HCT116 (cell line): ENCODE data around the gene WIZ. TPM values are rescaled to one million over a fixed set of nuclear protein-coding genes. Genes with fewer than 3 reads are reported as not detected.

Source experiments
- ATAC-seq: fragments of 200-7000 bp; cut with Tn5 transposase; 2 replicates; pipeline ENCODE4 v1.9.1; 2020; ENCODE audit warnings: mild to moderate bottlenecking, moderate library complexity
- BruUV-seq: library from RNA; stranded (reverse); fragments of 400-500 nt; replicated peaks from 2 replicates; lab custom pipeline; 2021; lab: Mats Ljungman, UMichigan
- CTCF ChIA-PET: fragments of 300-600 bp; sonication (Branson Sonifier 250); formaldehyde crosslinking; loops from one replicate; lab custom pipeline; 2021; ENCODE audit warnings: antibody characterized with exemption; lab: Charles Lee
- POLR2A ChIA-PET: fragments of 300-600, 350-600 bp; sonication (Branson Sonifier 250); formaldehyde crosslinking; loops from one replicate; lab custom pipeline; 2021; ENCODE audit warnings: antibody characterized with exemption; lab: Charles Lee
- RAD21 ChIA-PET, 2 experiments: fragments of 300-600 bp; sonication (Branson Sonifier 250); formaldehyde crosslinking; loops; one replicate each; lab custom pipeline; 2023; ENCODE audit warnings: low total read pairs in 2 of 2; ENCODE audit not compliant: uncharacterized antibody in 2 of 2, unreplicated experiment in 2 of 2, low non-redundant PET in 1 of 2; lab: Charles Lee
- DNase-seq: peaks from one replicate; pipeline ENCODE4 v3.0.0-alpha.2; 2010; ENCODE audit warnings: low read depth, low spot score
- H2AFZ ChIP-seq: fragments of 200-600 bp; shearing (Covaris generic), sonication (generic); 2 replicates; pipeline ENCODE4 v1.6.1; 2017; ENCODE audit warnings: low read depth, mixed run types, mixed read lengths, antibody characterized with exemption, low read length; ENCODE audit not compliant: poor library complexity, severe bottlenecking
- H3K27ac ChIP-seq: 2 replicates; pipeline ENCODE4 v1.5.1; 2012; ENCODE audit warnings: low read depth, low read length
- H3K27me3 ChIP-seq: fragments of 200-600 bp; sonication (generic); 2 replicates; pipeline ENCODE4 v1.6.1; 2016; ENCODE audit warnings: mixed run types, low read length, mixed read lengths; ENCODE audit not compliant: insufficient read depth
- H3K36me3 ChIP-seq, 2 experiments: fragments of 200-500 bp in 1 of 2; fragments of 200-600 bp in 1 of 2; sonication (Bioruptor generic) in 1 of 2; sonication (generic) in 1 of 2; 2 replicates each; pipeline versions ENCODE4 v1.5.1 to v1.6.1; 2014 to 2016; ENCODE audit warnings: low read length in 2 of 2, inconsistent platforms in 1 of 2, mixed read lengths in 1 of 2, mixed run types in 1 of 2; ENCODE audit not compliant: insufficient read depth in 2 of 2, control insufficient read depth in 1 of 2
- H3K4me1 ChIP-seq, 2 experiments: fragments of 200-600 bp in 1 of 2; sonication (generic) in 1 of 2; 2 replicates each; pipeline versions ENCODE4 v1.5.1 to v1.6.1; 2012 to 2017; ENCODE audit warnings: low read length in 2 of 2, inconsistent platforms in 1 of 2, mild to moderate bottlenecking in 1 of 2, mixed read lengths in 1 of 2, mixed run types in 1 of 2, moderate library complexity in 1 of 2; ENCODE audit not compliant: insufficient read depth in 2 of 2, control insufficient read depth in 1 of 2
- H3K4me2 ChIP-seq: fragments of 200-600 bp; sonication (generic); 2 replicates; pipeline ENCODE4 v1.6.1; 2017; ENCODE audit warnings: mixed run types, low read length, mixed read lengths
- H3K4me3 ChIP-seq, 2 experiments: fragments of 200-600 bp in 1 of 2; sonication (generic) in 1 of 2; replicated peaks in 1 of 2; 2 replicates each; pipeline ENCODE4 v1.5.1; 2011 to 2016; ENCODE audit warnings: low read length in 2 of 2, control low read depth in 1 of 2, low read depth in 1 of 2, mild to moderate bottlenecking in 1 of 2, mixed read lengths in 1 of 2, mixed run types in 1 of 2
- H3K79me2 ChIP-seq: fragments of 200-600 bp; sonication (generic); 2 replicates; pipeline ENCODE4 v1.6.1; 2017; ENCODE audit warnings: mild to moderate bottlenecking, mixed run types, low read length, moderate library complexity, mixed read lengths; ENCODE audit not compliant: insufficient read depth
- H3K9ac ChIP-seq: fragments of 200-600 bp; sonication (generic); 2 replicates; pipeline ENCODE4 v1.6.1; 2016; ENCODE audit warnings: low read length, mixed read lengths
- H3K9me2 ChIP-seq: fragments of 200-600 bp; sonication (generic), shearing (Covaris generic); 2 replicates; pipeline ENCODE4 v1.6.1; 2017; ENCODE audit warnings: mixed run types, mild to moderate bottlenecking, moderate library complexity; ENCODE audit not compliant: insufficient read depth
- H3K9me3 ChIP-seq, 2 experiments: fragments of 200-500 bp in 1 of 2; fragments of 200-600 bp in 1 of 2; sonication (Bioruptor generic) in 1 of 2; sonication (generic) in 1 of 2; 2 replicates each; pipeline ENCODE4 v1.6.1; 2014 to 2017; ENCODE audit warnings: low read length in 2 of 2, mixed read lengths in 2 of 2, inconsistent platforms in 1 of 2, low read depth in 1 of 2, mild to moderate bottlenecking in 1 of 2, mixed run types in 1 of 2, moderate library complexity in 1 of 2; ENCODE audit not compliant: control insufficient read depth in 1 of 2, insufficient read depth in 1 of 2
- H4K20me1 ChIP-seq: fragments of 200-600 bp; sonication (generic), shearing (Covaris generic); 2 replicates; pipeline ENCODE4 v1.6.1; 2017; ENCODE audit warnings: mixed run types, mild to moderate bottlenecking, moderate library complexity; ENCODE audit not compliant: insufficient read depth
- ATF3 ChIP-seq: IDR thresholded peaks from 2 replicates; pipeline ENCODE4 v1.6.1; 2012
- CBX3 ChIP-seq: IDR thresholded peaks from 2 replicates; pipeline ENCODE4 v1.6.1; 2012; ENCODE audit warnings: low read depth
- CEBPB ChIP-seq: IDR thresholded peaks from 2 replicates; pipeline ENCODE4 v1.6.1; 2012; ENCODE audit warnings: low read depth
- EGR1 ChIP-seq: IDR thresholded peaks from 2 replicates; pipeline ENCODE4 v1.6.1; 2012; ENCODE audit warnings: low read depth
- EZH2 ChIP-seq: fragments of 200-600 bp; sonication (generic); IDR thresholded peaks from 2 replicates; pipeline ENCODE4 v1.6.1; 2017; ENCODE audit warnings: antibody characterized with exemption, mixed run types
- EZH2phosphoT487 ChIP-seq: fragments of 200-600 bp; IDR thresholded peaks from 2 replicates; pipeline ENCODE4 v1.6.1; 2018; ENCODE audit warnings: antibody characterized with exemption, borderline replicate concordance
- FOSL1 ChIP-seq: IDR thresholded peaks from 2 replicates; pipeline ENCODE4 v1.6.1; 2012; ENCODE audit warnings: low read depth
- MAX ChIP-seq: IDR thresholded peaks from 2 replicates; pipeline ENCODE4 v1.6.1; 2012
- REST ChIP-seq: IDR thresholded peaks from 2 replicates; pipeline ENCODE4 v1.6.1; 2012; ENCODE audit warnings: low read depth
- SIN3A ChIP-seq: IDR thresholded peaks from 2 replicates; pipeline ENCODE4 v1.6.1; 2012; ENCODE audit warnings: low read depth
- SRF ChIP-seq: IDR thresholded peaks from 2 replicates; pipeline ENCODE4 v1.6.1; 2012; ENCODE audit warnings: low read depth
- YY1 ChIP-seq: IDR thresholded peaks from 2 replicates; pipeline ENCODE4 v1.6.1; 2011; ENCODE audit warnings: low read length, low read depth, moderate library complexity, mild to moderate bottlenecking; ENCODE audit not compliant: insufficient replicate concordance; ENCODE audit errors: extremely low read depth
- ZBTB33 ChIP-seq: IDR thresholded peaks from 2 replicates; pipeline ENCODE4 v1.6.1; 2011; ENCODE audit warnings: mild to moderate bottlenecking, low read length, moderate library complexity; ENCODE audit not compliant: insufficient replicate concordance; ENCODE audit errors: extremely low read depth
- ZNF274 ChIP-seq: fragments of 200-500 bp; sonication (Bioruptor generic); IDR thresholded peaks from 2 replicates; pipeline ENCODE4 v1.6.1; 2014; ENCODE audit warnings: mild to moderate bottlenecking, low read depth, low read length, inconsistent platforms
- intact Hi-C: fragments of 100-400 bp; cut with micrococcal nuclease; formaldehyde crosslinking; loops from 2 replicates; pipeline ENCODE4 v1.10.0; 2022
- total RNA-seq: library from RNA; stranded (reverse); gene quantifications from one replicate; pipeline ENCODE4 v1.2.1, GENCODE V29; 2021; ENCODE audit not compliant: unreplicated experiment

WIZ gene
- total RNA-seq, 1 experiment from 2014 or later, result 28.4 TPM

GRCh38 chr19:15402411-15403150 is 47.2 kb downstream of the WIZ start:
- Histone ChIP-seq H4K20me1 (peaks cover 10% of the 10 kb centered on the region; the same call in 1 of the 2 replicates), H3K9me3 (no peaks in the 10 kb centered on the region), H3K9ac (no peak overlapping the region), H3K36me3 (peaks cover 18 to 30% of the 10 kb centered on the region in 2 experiments; a peak in 3 of 4 replicates), H3K9me2 (no peaks in the 10 kb centered on the region)
- no peak for ATAC-seq
- no peak for DNase-seq
- TF ChIP-seq MAX (no peak), EZH2phosphoT487 (no peak), SIN3A (no peak), EGR1 (no peak), ZNF274 (no peak), CBX3 (no peak), ATF3 (no peak), YY1 (no peak), CEBPB (no peak), ZBTB33 (no peak), SRF (no peak), REST (no peak), EZH2 (no peak), FOSL1 (no peak)
- TF ChIP-seq, all 23 proteins: peak for 0
- BruUV-seq, result no TSS peak
- H3K27me3 ChIP-seq, result no peaks in the 10 kb centered on the region
- ChIA-PET RAD21 (no interaction called here), CTCF (no interaction called here), POLR2A (no interaction called here)
- H2AFZ ChIP-seq, result no peak overlapping the region
- H3K4me1 ChIP-seq, result no peaks in the 10 kb centered on the region
- H3K79me2 ChIP-seq, result peaks cover 75% of the 10 kb centered on the region
- H3K4me2 ChIP-seq, result no peak overlapping the region
- no peak overlapping the region for H3K27ac ChIP-seq
- H3K4me3 ChIP-seq, result no peak overlapping the region
- intact Hi-C loops, result no loop called here
